Measurements from ENCODE around the gene NDUFC1.

NDUFC1 gene

GRCh38 chr4:139253713-139254112 is 48.6 kb downstream of the NDUFC1 start:
- no peak for TF ChIP-seq REST (IDR thresholded peaks at IDR 0.05; ENCODE audit: insufficient read depth in 1 of 2, low read depth in 2 of 2, low read length in 2 of 2)
- TF ChIP-seq TAF1 (IDR thresholded peaks at IDR 0.05; ENCODE audit: borderline replicate concordance, insufficient read depth, low read length): no peak
- no peak for TF ChIP-seq FOXP2 (optimal IDR thresholded peaks at IDR 0.05; ENCODE audit: borderline replicate concordance, extremely low read depth, extremely low read length, insufficient read depth)
- no peak for TF ChIP-seq POLR2AphosphoS5 (IDR thresholded peaks at IDR 0.05; ENCODE audit: low read depth, low read length)
- TF ChIP-seq SIN3A (IDR thresholded peaks at IDR 0.05; ENCODE audit: borderline replicate concordance, insufficient read depth, low read length): no peak

- TF ChIP-seq SIN3A (IDR thresholded peaks at IDR 0.05; ENCODE audit: borderline replicate concordance, insufficient read depth, low read length): no peak
- no peak for TF ChIP-seq REST (IDR thresholded peaks at IDR 0.05; ENCODE audit: insufficient read depth in 1 of 2, low read depth in 2 of 2, low read length in 2 of 2)
- TF ChIP-seq FOXP2 (optimal IDR thresholded peaks at IDR 0.05; ENCODE audit: borderline replicate concordance, extremely low read depth, extremely low read length, insufficient read depth): no peak
- TF ChIP-seq TAF1 (IDR thresholded peaks at IDR 0.05; ENCODE audit: borderline replicate concordance, insufficient read depth, low read length): no peak
- no peak for TF ChIP-seq POLR2AphosphoS5 (IDR thresholded peaks at IDR 0.05; ENCODE audit: low read depth, low read length)
Measured at GRCh38 chr4:139253046-139253445, 49.2 kb downstream of the NDUFC1 start.

- TF ChIP-seq SIN3A (IDR thresholded peaks at IDR 0.05; ENCODE audit: borderline replicate concordance, insufficient read depth, low read length) (no peak), REST (IDR thresholded peaks at IDR 0.05; ENCODE audit: insufficient read depth in 1 of 2, low read depth in 2 of 2, low read length in 2 of 2) (no peak), POLR2AphosphoS5 (IDR thresholded peaks at IDR 0.05; ENCODE audit: low read depth, low read length) (no peak), FOXP2 (optimal IDR thresholded peaks at IDR 0.05; ENCODE audit: borderline replicate concordance, extremely low read depth, extremely low read length, insufficient read depth) (no peak)
Measured at GRCh38 chr4:139247700-139248238, 54.5 kb downstream of the NDUFC1 start.

GRCh38 chr4:139247241-139247640 is 55.0 kb downstream of the NDUFC1 start:
- TF ChIP-seq POLR2AphosphoS5 (IDR thresholded peaks at IDR 0.05; ENCODE audit: low read depth, low read length) (no peak), SIN3A (IDR thresholded peaks at IDR 0.05; ENCODE audit: borderline replicate concordance, insufficient read depth, low read length) (no peak), TAF1 (IDR thresholded peaks at IDR 0.05; ENCODE audit: borderline replicate concordance, insufficient read depth, low read length) (no peak), REST (IDR thresholded peaks at IDR 0.05; ENCODE audit: insufficient read depth in 1 of 2, low read depth in 2 of 2, low read length in 2 of 2) (no peak), FOXP2 (optimal IDR thresholded peaks at IDR 0.05; ENCODE audit: borderline replicate concordance, extremely low read depth, extremely low read length, insufficient read depth) (no peak)

- no peak for TF ChIP-seq POLR2AphosphoS5 (IDR thresholded peaks at IDR 0.05; ENCODE audit: low read depth, low read length)
- TF ChIP-seq FOXP2 (optimal IDR thresholded peaks at IDR 0.05; ENCODE audit: borderline replicate concordance, extremely low read depth, extremely low read length, insufficient read depth): no peak
- TF ChIP-seq SIN3A (IDR thresholded peaks at IDR 0.05; ENCODE audit: borderline replicate concordance, insufficient read depth, low read length): no peak
- no peak for TF ChIP-seq REST (IDR thresholded peaks at IDR 0.05; ENCODE audit: insufficient read depth in 1 of 2, low read depth in 2 of 2, low read length in 2 of 2)
- TF ChIP-seq TAF1 (IDR thresholded peaks at IDR 0.05; ENCODE audit: borderline replicate concordance, insufficient read depth, low read length): no peak
Measured at GRCh38 chr4:139246166-139246565, 56.1 kb downstream of the NDUFC1 start.

All from PFSK-1 (cell line).